ENCODE results near the gene TEKTIP1.
"Not testable (repeated sequence)": the region's sequence is repeated elsewhere in the genome, so short reads cannot be mapped to it uniquely, and the experiment has no call there.

Gene TEKTIP1

GRCh38 chr19:3522421-3523360, 16.3 kb upstream of the TEKTIP1 start:
- no peak for DNase-seq

GRCh38 chr19:3523361-3524077, 15.5 kb upstream of the TEKTIP1 start:
- DNase-seq: no peak

- DNase-seq: no peak
Observed at GRCh38 chr19:3524078-3524842, 14.7 kb upstream of the TEKTIP1 start.

GRCh38 chr19:3524904-3525451, 14.0 kb upstream of the TEKTIP1 start:
- no peak for DNase-seq

- DNase-seq: no peak
Observed at GRCh38 chr19:3526507-3527237, 12.3 kb upstream of the TEKTIP1 start.

GRCh38 chr19:3527238-3527910, 11.6 kb upstream of the TEKTIP1 start:
- DNase-seq: no peak

- no peak for DNase-seq
Observed at GRCh38 chr19:3528080-3528479, 10.9 kb upstream of the TEKTIP1 start.

- DNase-seq: no peak
Observed at GRCh38 chr19:3528539-3529211, 10.3 kb upstream of the TEKTIP1 start.

- DNase-seq: not testable (repeated sequence)
Observed at GRCh38 chr19:3529299-3529698, 9.7 kb upstream of the TEKTIP1 start.

GRCh38 chr19:3530389-3530788, 8.6 kb upstream of the TEKTIP1 start:
- DNase-seq: no peak

GRCh38 chr19:3531716-3532115, 7.3 kb upstream of the TEKTIP1 start:
- DNase-seq: no peak

- DNase-seq: no peak
Observed at GRCh38 chr19:3532154-3532786, 6.7 kb upstream of the TEKTIP1 start.

- DNase-seq: no peak
Observed at GRCh38 chr19:3533033-3533432, 5.9 kb upstream of the TEKTIP1 start.

- no peak for DNase-seq
Observed at GRCh38 chr19:3533563-3534216, 5.3 kb upstream of the TEKTIP1 start.

GRCh38 chr19:3534375-3535234, 4.4 kb upstream of the TEKTIP1 start:
- DNase-seq: no peak

GRCh38 chr19:3535235-3535535, 3.8 kb upstream of the TEKTIP1 start:
- no peak for DNase-seq

GRCh38 chr19:3535563-3535965, 3.4 kb upstream of the TEKTIP1 start:
- no peak for DNase-seq

GRCh38 chr19:3535981-3536380, 3.0 kb upstream of the TEKTIP1 start:
- DNase-seq: no peak

Measured in nucleus accumbens (tissue), 56 donors.